Neutrophil (primary cell): ENCODE measurements around the gene GALNT10.

Source experiments
- H3K27ac ChIP-seq: fragments of 200-600 bp; sonication (generic); 2 replicates; pipeline ENCODE4 v1.5.1; 2016; ENCODE audit warnings: mild to moderate bottlenecking, moderate library complexity
- H3K27me3 ChIP-seq: fragments of 200-600 bp; sonication (generic); 2 replicates; pipeline ENCODE4 v1.6.0; 2016; ENCODE audit warnings: mild to moderate bottlenecking
- H3K36me3 ChIP-seq: fragments of 200-600 bp; sonication (generic); 2 replicates; pipeline ENCODE4 v1.5.1; 2017
- H3K4me1 ChIP-seq, 2 experiments: fragments of 200-600 bp in 1 of 2; sonication (generic) in 1 of 2; 1 replicate in 1 of 2; 2 replicates in 1 of 2; pipeline versions ENCODE4 v1.5.1 to v1.6.1; 2013 to 2016; ENCODE audit warnings: low read depth in 1 of 2, low read length in 1 of 2, mild to moderate bottlenecking in 1 of 2, moderate library complexity in 1 of 2; ENCODE audit not compliant: control insufficient read depth in 1 of 2, insufficient read depth in 1 of 2
- H3K4me3 ChIP-seq, 2 experiments: fragments of 200-600 bp in 1 of 2; sonication (generic) in 1 of 2; 1 replicate in 1 of 2; 2 replicates in 1 of 2; pipeline ENCODE4 v1.5.1; 2013 to 2016; ENCODE audit warnings: low read depth in 1 of 2, low read length in 1 of 2, mild to moderate bottlenecking in 1 of 2, moderate library complexity in 1 of 2
- H3K9me3 ChIP-seq: fragments of 200-600 bp; sonication (generic); 2 replicates; pipeline ENCODE4 v1.5.1; 2016
- CTCF ChIP-seq: fragments of 200-600 bp; sonication (generic); IDR thresholded peaks from 2 replicates; pipeline ENCODE4 v1.5.1; 2016; ENCODE audit warnings: antibody characterized with exemption

Gene GALNT10

DNA sequence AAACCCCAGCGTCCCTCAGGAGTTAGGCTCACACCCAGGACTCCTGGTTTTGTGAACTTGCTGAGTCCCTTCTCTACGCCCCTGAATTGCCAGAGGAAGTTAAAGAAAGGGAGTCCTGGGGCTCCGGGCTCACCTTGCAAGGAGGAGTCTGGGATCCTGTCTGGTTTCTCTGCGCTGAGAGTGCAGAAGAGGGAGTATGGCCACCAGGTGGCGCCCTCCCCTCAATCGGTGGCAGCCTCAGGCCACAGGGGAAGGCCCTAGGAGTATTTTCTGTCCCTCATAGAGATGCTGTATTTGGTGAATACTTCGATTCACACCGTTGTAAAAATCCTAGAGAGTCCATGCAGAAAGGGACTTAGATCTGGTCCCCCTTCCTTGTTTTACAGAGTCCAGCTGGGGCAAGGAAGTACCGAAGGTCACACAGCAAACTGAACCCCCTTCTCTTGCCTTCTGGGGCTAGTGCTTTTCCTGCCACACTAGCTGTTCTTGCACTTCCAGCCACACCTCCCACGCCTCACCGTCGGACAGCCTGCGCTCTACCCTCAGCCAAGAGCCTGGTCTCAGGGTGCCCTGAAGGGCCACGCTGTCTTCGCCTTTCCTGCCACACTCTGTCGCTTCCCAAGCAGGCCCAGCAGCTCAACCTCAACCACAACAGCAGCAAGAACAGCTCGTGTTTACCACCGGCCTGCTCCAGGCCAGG lies 277.3 kb downstream of the GALNT10 start:
- Histone ChIP-seq H3K27ac (no peak overlapping the region), H3K4me1 (peaks cover 7 to 13% of the 10 kb centered on the region in 2 experiments), H3K9me3 (no peaks in the 10 kb centered on the region), H3K36me3 (no peaks in the 10 kb centered on the region), H3K27me3 (peaks cover 53% of the 10 kb centered on the region), H3K4me3 (no peak overlapping the region)
- TF ChIP-seq CTCF, result peak; percentile 69

DNA sequence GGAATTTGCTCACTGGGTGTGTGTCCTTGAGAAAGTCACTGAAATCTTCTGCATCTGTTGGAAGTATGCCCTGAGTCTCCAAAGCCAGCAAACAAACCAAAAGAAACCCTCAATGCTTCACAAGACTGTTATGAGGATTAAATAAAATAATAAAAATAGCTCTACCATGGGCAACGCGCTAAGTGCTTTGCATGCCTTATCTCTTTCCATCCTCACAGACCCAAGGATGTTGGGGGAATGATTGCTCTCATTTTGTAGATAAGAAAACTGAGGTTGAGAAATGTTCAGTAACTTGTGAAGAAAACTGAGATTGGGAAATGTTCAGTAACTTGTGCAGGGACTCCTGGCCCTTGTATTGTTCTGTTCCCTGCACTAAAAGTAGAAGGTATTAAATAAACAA lies 279.6 kb downstream of the GALNT10 start:
- Histone ChIP-seq H3K27me3 (peaks cover 77% of the 10 kb centered on the region), H3K36me3 (no peaks in the 10 kb centered on the region)

More for the DNA sequence above, 279.6 kb downstream of the GALNT10 start:
- no peak overlapping the region for H3K4me3 ChIP-seq
- no peak overlapping the region for H3K27ac ChIP-seq
- H3K4me1 ChIP-seq, result peaks cover 4 to 9% of the 10 kb centered on the region in 2 experiments
- H3K9me3 ChIP-seq, result no peaks in the 10 kb centered on the region
- TF ChIP-seq CTCF, result no peak
